ENCODE data around the gene SP3. TPM values are rescaled to one million over a fixed set of nuclear protein-coding genes. Genes with fewer than 3 reads are reported as not detected.
"Not testable (repeated sequence)": the region's sequence is repeated elsewhere in the genome, so short reads cannot be mapped to it uniquely, and the experiment has no call there.

SP3 gene
- total RNA-seq, 1 experiment from 2014 or later = 69.8 TPM

DNA sequence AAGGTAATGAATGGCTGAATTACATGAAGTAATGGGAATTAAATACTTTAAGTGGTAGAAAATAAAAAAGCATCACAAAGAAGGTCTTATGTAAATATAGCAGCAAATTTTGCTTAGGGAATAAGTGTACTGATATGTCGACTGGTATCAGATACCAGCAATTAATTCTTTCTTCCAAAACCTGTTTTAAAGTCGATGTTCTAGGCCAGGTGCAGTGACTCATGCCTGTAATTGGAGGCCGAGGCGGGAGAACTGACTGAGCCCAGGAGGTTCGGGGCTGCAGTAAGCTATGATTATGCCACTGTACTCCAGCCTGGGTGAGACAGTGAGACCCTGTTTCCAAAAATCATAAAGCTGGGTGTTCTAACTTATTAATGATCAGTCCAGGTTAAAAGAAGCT is 30.3 kb downstream of the SP3 start:
- in situ Hi-C loops (cut with HindIII; ENCODE audit: low pct_unique_long_range_greater_than_20kb, low sequenced_read_pairs) = no loop called here

GRCh38 chr2:173931751-173932150 is 33.4 kb downstream of the SP3 start:
- DNase-seq (ENCODE audit: low read depth, low spot score) = no peak
- in situ Hi-C loops (cut with HindIII; ENCODE audit: low pct_unique_long_range_greater_than_20kb, low sequenced_read_pairs) = no loop called here

More for the DNA sequence above, 30.3 kb downstream of the SP3 start:
- DNase-seq (ENCODE audit: low read depth, low spot score) = no peak

DNA sequence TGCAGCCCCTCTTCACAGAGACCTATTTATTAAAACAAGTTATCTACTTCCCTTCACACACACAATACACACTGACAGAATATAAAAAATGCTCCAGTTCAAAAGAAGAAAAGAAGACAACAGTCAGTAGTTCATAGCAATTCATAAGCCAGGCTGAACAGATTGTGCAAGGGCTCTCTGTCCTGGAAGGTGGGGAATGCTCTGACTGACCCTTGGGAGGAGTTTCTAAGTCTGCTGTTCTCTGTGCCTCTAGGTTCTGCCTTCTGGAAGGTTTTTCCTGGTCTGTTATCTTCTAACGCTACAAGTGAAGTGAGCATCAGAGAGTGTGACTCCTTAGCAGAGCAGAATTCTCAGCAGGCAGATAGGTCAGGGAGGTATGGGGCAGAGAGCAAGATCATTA is 35.7 kb downstream of the SP3 start:
- no peak for DNase-seq (ENCODE audit: low read depth, low spot score)
- in situ Hi-C loops (cut with HindIII; ENCODE audit: low pct_unique_long_range_greater_than_20kb, low sequenced_read_pairs) = no loop called here

DNA sequence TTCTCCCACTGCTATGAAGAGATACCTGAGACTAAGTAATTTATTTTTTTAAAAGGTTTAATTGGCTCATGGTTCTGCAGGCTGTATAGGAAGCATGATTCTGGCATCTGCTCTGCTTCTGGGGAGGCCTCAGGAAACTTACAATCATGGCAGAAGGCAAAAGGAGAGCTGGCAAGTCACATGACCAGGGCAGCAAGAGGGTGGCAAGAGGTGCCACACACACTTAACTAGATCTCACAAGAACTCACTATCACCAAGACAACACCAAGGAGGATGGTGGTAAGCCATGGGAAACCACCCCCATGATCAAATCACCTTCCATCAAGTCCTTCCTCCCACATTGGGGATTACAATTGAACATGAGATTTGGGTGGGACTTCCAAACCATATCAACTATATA is 38.3 kb downstream of the SP3 start:
- in situ Hi-C loops (cut with HindIII; ENCODE audit: low pct_unique_long_range_greater_than_20kb, low sequenced_read_pairs) = no loop called here
- no peak for DNase-seq (ENCODE audit: low read depth, low spot score)

GRCh38 chr2:173924285-173924684 is 40.9 kb downstream of the SP3 start:
- in situ Hi-C loops (cut with HindIII; ENCODE audit: low pct_unique_long_range_greater_than_20kb, low sequenced_read_pairs) = no loop called here
- no peak for DNase-seq (ENCODE audit: low read depth, low spot score)

DNA sequence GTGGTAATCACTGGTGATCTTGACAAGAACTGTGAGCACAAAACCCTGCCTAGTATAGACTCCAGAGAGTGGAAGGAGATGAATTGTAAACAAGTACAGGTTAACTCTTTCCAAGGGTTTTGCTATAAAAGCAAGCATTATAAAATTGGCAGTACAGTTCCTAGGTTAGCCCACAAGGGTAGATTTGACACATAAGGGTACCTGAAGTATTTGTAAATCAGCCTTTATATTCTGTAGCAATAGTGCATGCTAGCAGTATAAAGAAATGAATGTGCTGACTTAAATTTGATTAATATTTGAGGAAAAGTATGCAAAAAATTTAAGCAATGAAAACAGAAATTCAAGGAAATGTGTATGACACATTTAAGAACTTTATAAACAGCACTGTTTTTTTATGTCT is 42.4 kb downstream of the SP3 start:
- DNase-seq (ENCODE audit: low read depth, low spot score) = no peak
- in situ Hi-C loops (cut with HindIII; ENCODE audit: low pct_unique_long_range_greater_than_20kb, low sequenced_read_pairs) = no loop called here

- in situ Hi-C loops (cut with HindIII; ENCODE audit: low pct_unique_long_range_greater_than_20kb, low sequenced_read_pairs) = no loop called here
- no peak for DNase-seq (ENCODE audit: low read depth, low spot score)
Observed at GRCh38 chr2:173922068-173922467, 43.1 kb downstream of the SP3 start.

DNA sequence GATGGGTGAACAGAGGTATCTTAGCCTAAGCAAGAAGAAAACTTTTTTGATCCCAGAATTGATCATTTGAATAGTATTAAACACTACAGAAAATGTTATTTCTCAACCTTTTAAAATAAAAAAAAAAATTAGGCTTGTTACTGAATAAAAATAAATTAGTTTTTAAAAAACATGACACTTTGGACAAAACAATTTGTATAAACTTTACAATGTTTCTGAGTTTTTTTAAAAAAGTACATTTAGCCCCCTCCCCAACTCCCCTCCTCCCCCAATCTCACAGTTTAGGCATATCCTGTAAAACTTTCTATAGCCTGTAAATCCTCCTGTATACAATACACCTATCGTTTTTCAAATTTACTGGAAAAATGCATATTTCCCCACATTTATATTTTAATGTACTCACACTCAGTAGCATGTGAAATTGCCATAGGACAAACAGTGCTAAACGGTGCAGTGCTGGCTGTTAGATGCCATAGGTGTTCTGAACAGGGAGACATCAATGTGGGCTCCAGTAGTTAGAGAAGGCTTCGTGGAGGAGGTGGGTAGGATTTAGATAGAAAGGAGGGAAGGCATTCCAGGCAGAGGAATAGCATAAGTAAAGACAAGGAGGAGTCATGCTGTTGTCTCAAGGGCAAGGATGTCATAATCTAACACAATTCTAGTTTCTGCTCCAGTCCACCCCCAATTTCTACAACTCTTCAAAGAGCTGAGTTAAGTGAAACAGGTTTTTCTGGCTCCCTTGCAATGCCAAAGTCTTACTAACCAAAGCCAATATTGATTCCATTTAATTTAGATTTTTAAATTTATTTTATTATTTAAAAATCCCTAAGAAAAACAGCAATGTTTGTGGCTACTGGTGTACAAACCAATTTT is 50.9 kb downstream of the SP3 start:
- no peak for DNase-seq (ENCODE audit: low read depth, low spot score)
- in situ Hi-C loops (cut with HindIII; ENCODE audit: low pct_unique_long_range_greater_than_20kb, low sequenced_read_pairs) = no loop called here

DNA sequence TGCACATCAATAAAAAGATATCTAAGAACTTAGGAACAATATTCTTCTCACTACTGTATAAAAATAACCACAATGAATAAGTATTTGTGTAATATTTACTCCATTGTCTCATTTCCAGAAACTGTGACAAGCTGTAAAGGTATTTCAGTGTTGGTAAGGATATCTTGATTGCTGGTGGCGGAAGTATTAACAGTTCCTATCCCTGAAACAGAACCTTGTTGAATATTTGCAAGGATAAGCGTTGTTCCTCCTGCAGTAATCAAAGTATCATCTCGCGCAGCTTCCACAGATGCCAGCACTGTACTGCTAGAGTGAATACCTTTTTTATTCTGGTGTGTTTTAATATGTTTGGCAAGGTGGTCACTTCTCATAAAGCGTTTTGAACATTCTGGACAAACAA is 55.3 kb downstream of the SP3 start:
- no peak for DNase-seq (ENCODE audit: low read depth, low spot score)
- in situ Hi-C loops (cut with HindIII; ENCODE audit: low pct_unique_long_range_greater_than_20kb, low sequenced_read_pairs) = no loop called here

- DNase-seq (ENCODE audit: low read depth, low spot score) = no peak
- in situ Hi-C loops (cut with HindIII; ENCODE audit: low pct_unique_long_range_greater_than_20kb, low sequenced_read_pairs) = no loop called here
Observed at GRCh38 chr2:173906626-173907025, 58.5 kb downstream of the SP3 start.

GRCh38 chr2:173903601-173904394 is 61.4 kb downstream of the SP3 start:
- DNase-seq (ENCODE audit: low read depth, low spot score) = no peak
- in situ Hi-C loops (cut with HindIII; ENCODE audit: low pct_unique_long_range_greater_than_20kb, low sequenced_read_pairs) = no loop called here

DNA sequence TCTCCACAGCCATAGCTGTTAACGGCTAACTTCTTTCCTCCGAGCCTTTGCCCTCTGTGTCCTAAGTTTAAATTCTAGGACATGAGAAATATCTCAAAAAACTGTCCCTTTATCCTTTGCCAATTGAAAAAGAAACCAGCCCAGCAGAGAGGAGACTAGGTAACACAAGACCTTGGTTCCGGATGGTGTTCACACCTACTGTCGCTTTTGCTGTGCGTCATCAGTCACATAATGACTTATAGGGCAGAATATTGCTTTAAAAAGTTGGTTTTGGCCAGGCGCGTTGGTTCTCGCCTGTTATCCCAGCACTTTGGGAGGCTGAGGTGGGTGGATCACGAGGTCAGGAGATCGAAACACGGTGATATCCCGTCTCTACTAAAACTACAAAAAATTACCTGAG is 66.2 kb downstream of the SP3 start:
- in situ Hi-C loops (cut with HindIII; ENCODE audit: low pct_unique_long_range_greater_than_20kb, low sequenced_read_pairs) = no loop called here
- DNase-seq (ENCODE audit: low read depth, low spot score) = no peak

DNA sequence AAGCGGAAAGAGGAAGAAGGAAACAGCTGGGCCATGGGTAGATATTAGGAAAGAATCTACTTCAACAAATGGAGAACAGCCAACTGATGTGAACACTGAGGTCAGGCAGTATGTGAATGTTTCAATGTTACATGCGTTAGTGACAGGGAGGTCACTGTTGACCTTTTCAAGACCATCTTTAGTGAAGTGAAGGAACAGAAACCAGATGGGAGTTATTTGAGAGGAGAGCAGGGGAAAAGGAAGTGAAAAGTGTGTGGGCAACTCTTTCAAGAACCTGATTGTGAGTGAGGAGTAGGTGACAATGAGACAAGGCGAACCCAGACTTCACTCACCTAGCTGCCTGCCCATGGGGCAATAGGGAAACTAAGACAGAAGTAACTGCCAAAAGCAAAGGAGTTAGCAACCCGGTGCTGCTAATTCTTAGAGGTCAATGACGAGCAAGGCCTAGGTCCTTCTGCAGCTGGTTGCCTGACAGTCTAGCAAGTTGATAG is 67.0 kb downstream of the SP3 start:
- DNase-seq (ENCODE audit: low read depth, low spot score) = no peak
- in situ Hi-C loops (cut with HindIII; ENCODE audit: low pct_unique_long_range_greater_than_20kb, low sequenced_read_pairs) = no loop called here

DNA sequence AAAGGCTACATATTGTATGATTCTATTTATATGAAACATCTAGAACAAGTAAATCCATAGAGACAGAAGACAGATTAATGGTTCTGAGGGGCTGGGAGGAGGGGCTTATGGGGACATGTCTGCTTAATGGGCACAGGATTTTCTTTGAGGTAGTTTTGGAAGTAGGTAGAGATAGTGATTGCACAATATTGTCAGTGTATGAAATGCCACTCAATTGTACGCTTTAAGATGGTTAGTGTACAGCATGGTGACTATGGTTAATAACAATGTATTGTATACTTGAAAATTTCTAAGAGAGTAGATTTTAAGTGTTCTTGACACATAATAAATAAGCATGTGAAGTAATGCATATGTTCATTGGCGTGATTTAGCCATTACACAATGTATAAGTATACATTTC is 68.4 kb downstream of the SP3 start:
- in situ Hi-C loops (cut with HindIII; ENCODE audit: low pct_unique_long_range_greater_than_20kb, low sequenced_read_pairs) = no loop called here
- no peak for DNase-seq (ENCODE audit: low read depth, low spot score)

- in situ Hi-C loops (cut with HindIII; ENCODE audit: low pct_unique_long_range_greater_than_20kb, low sequenced_read_pairs) = no loop called here
- DNase-seq (ENCODE audit: low read depth, low spot score) = no peak
Observed at GRCh38 chr2:173892341-173892740, 72.8 kb downstream of the SP3 start.

- DNase-seq (ENCODE audit: low read depth, low spot score) = no peak
- in situ Hi-C loops (cut with HindIII; ENCODE audit: low pct_unique_long_range_greater_than_20kb, low sequenced_read_pairs) = no loop called here
Observed at GRCh38 chr2:173891315-173892037, 73.7 kb downstream of the SP3 start.

DNA sequence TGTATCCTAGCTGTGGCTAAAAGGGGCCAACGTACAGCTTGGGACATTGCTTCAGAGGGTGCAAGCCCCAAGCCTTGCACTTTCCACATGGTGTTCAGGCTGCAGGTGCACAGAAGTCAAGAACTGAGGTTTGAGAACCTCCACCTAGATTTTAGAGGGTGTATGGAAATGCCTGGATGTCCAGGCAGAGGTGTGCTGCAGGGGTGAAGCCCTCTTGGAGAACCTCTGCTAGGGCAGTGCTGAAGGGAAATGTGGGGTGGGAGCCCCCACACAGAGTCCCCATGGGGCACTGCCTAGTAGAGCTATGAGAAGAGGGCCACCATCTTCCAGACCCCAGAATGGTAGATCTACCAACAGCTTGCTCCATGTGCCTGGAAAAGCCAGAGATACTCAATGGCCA is 75.7 kb downstream of the SP3 start:
- DNase-seq (ENCODE audit: low read depth, low spot score); in situ Hi-C loops (cut with HindIII; ENCODE audit: low pct_unique_long_range_greater_than_20kb, low sequenced_read_pairs): not testable (repeated sequence)

- in situ Hi-C loops (cut with HindIII; ENCODE audit: low pct_unique_long_range_greater_than_20kb, low sequenced_read_pairs) = no loop called here
Observed at GRCh38 chr2:173886613-173887012, 78.6 kb downstream of the SP3 start.

More at GRCh38 chr2:173886613-173887012, 78.6 kb downstream of the SP3 start:
- DNase-seq (ENCODE audit: low read depth, low spot score) = no peak
